Neural cell (in vitro differentiated cells): Measurements from ENCODE around the gene ACAA1. TPM values are rescaled to one million over a fixed set of nuclear protein-coding genes. Genes with fewer than 3 reads are reported as not detected.

Experiments used
- H2AFZ ChIP-seq: fragments of 200-600, 300-800 bp; sonication (generic), shearing (Covaris generic); 2 replicates; pipeline ENCODE4 v1.6.0; 2014; ENCODE audit warnings: low read depth, mild to moderate bottlenecking, antibody characterized with exemption, low read length, moderate library complexity
- H3F3A ChIP-seq: fragments of 200-600 bp; shearing (Covaris generic); 2 replicates; pipeline ENCODE4 v1.6.1; 2016; ENCODE audit warnings: mild to moderate bottlenecking, moderate library complexity, mixed read lengths, antibody characterized with exemption, low read length; ENCODE audit not compliant: insufficient read depth, poor library complexity, severe bottlenecking
- H3K27ac ChIP-seq: fragments of 200-600, 300-800 bp; sonication (generic), shearing (Covaris generic); 2 replicates; pipeline ENCODE4 v1.5.1; 2014; ENCODE audit warnings: mild to moderate bottlenecking, low read length, moderate library complexity
- H3K27me3 ChIP-seq: fragments of 300-800, 200-600 bp; sonication (generic), shearing (Covaris generic); 2 replicates; pipeline ENCODE4 v1.6.0; 2014; ENCODE audit warnings: mild to moderate bottlenecking, low read depth, low read length, moderate library complexity; ENCODE audit not compliant: insufficient read depth
- H3K36me3 ChIP-seq: fragments of 300-800, 200-600 bp; sonication (generic), shearing (Covaris generic); 2 replicates; pipeline ENCODE4 v1.5.1; 2014; ENCODE audit warnings: mild to moderate bottlenecking, antibody characterized with exemption, low read length, moderate library complexity; ENCODE audit not compliant: insufficient read depth
- H3K4me2 ChIP-seq: fragments of 300-800, 200-600 bp; sonication (generic), shearing (Covaris generic); 2 replicates; pipeline ENCODE4 v1.6.0; 2014; ENCODE audit warnings: mild to moderate bottlenecking, low read length
- H3K4me3 ChIP-seq: fragments of 300-800, 200-600 bp; sonication (generic), shearing (Covaris generic); 2 replicates; pipeline ENCODE4 v1.5.1; 2014; ENCODE audit warnings: mild to moderate bottlenecking, low read length, moderate library complexity
- H3K79me2 ChIP-seq: fragments of 200-600 bp; shearing (Covaris generic); replicated peaks from 2 replicates; pipeline ENCODE4 v1.6.0; 2014; ENCODE audit warnings: mild to moderate bottlenecking, low read length, moderate library complexity; ENCODE audit not compliant: insufficient read depth
- H3K9ac ChIP-seq: fragments of 300-800, 200-600 bp; sonication (generic), shearing (Covaris generic); 2 replicates; pipeline ENCODE4 v1.6.1; 2016; ENCODE audit warnings: mild to moderate bottlenecking, low read length, mixed read lengths
- H3K9me2 ChIP-seq: fragments of 200-600 bp; shearing (Covaris generic); 2 replicates; pipeline ENCODE4 v1.6.1; 2016; ENCODE audit warnings: mild to moderate bottlenecking, low read length, mixed read lengths; ENCODE audit not compliant: insufficient read depth
- H3K9me3 ChIP-seq: fragments of 200-600, 300-800 bp; sonication (generic), shearing (Covaris generic); 2 replicates; pipeline ENCODE4 v1.6.1; 2016; ENCODE audit warnings: mild to moderate bottlenecking, mixed run types, low read length, moderate library complexity, mixed read lengths
- H4K20me1 ChIP-seq: fragments of 200-600 bp; shearing (Covaris generic); 2 replicates; pipeline ENCODE4 v1.6.1; 2016; ENCODE audit warnings: mild to moderate bottlenecking, mixed run types; ENCODE audit not compliant: insufficient read depth
- EP300 ChIP-seq: fragments of 450-650 bp; conservative IDR thresholded peaks from 2 replicates; pipeline ENCODE4 v1.6.1; 2014; ENCODE audit warnings: antibody characterized with exemption, mild to moderate bottlenecking, moderate library complexity; ENCODE audit not compliant: poor library complexity, severe bottlenecking
- EZH2 ChIP-seq: fragments of 200-600, 300-800 bp; shearing (Covaris generic), sonication (generic); IDR thresholded peaks from 2 replicates; pipeline ENCODE4 v1.6.1; 2014; ENCODE audit warnings: antibody characterized with exemption, low read length, borderline replicate concordance, mild to moderate bottlenecking; ENCODE audit not compliant: insufficient read depth, poor library complexity, severe bottlenecking
- MXI1 ChIP-seq: fragments of 450-650 bp; conservative IDR thresholded peaks from 2 replicates; pipeline ENCODE4 v1.6.1; 2014; ENCODE audit warnings: antibody characterized with exemption, mild to moderate bottlenecking; ENCODE audit not compliant: poor library complexity, severe bottlenecking
- POLR2AphosphoS5 ChIP-seq: IDR thresholded peaks from 2 replicates; pipeline ENCODE4 v1.6.1; 2012
- RAD21 ChIP-seq: fragments of 450-650 bp; conservative IDR thresholded peaks from 2 replicates; pipeline ENCODE4 v1.6.1; 2014; ENCODE audit warnings: antibody characterized with exemption, mild to moderate bottlenecking, moderate library complexity
- SMC3 ChIP-seq: fragments of 450-650 bp; conservative IDR thresholded peaks from 2 replicates; pipeline ENCODE4 v1.6.1; 2014; ENCODE audit warnings: antibody characterized with exemption, mild to moderate bottlenecking, moderate library complexity; ENCODE audit not compliant: poor library complexity
- TAF1 ChIP-seq: IDR thresholded peaks from 2 replicates; pipeline ENCODE4 v1.6.1; 2012; ENCODE audit warnings: low read depth
- polyA plus RNA-seq: library from polyadenylated mRNA; depleted of rRNA; stranded (reverse); fragments of >200 nt; gene quantifications from 2 replicates; pipeline ENCODE4 v1.2.3, GENCODE V29; 2014
- TF ChIP-seq, protein P1 (sequence below): fragments of 450-650 bp; IDR thresholded peaks from 2 replicates; pipeline ENCODE4 v1.5.1; 2014; ENCODE audit warnings: antibody characterized with exemption, mild to moderate bottlenecking, moderate library complexity; ENCODE audit not compliant: poor library complexity, severe bottlenecking
- TF ChIP-seq, protein P2 (sequence below): IDR thresholded peaks from 2 replicates; pipeline ENCODE4 v1.6.1; 2012; ENCODE audit warnings: borderline replicate concordance

ACAA1 gene
- polyA plus RNA-seq, 1 donor from 2014 or later: 59.1 TPM

DNA sequence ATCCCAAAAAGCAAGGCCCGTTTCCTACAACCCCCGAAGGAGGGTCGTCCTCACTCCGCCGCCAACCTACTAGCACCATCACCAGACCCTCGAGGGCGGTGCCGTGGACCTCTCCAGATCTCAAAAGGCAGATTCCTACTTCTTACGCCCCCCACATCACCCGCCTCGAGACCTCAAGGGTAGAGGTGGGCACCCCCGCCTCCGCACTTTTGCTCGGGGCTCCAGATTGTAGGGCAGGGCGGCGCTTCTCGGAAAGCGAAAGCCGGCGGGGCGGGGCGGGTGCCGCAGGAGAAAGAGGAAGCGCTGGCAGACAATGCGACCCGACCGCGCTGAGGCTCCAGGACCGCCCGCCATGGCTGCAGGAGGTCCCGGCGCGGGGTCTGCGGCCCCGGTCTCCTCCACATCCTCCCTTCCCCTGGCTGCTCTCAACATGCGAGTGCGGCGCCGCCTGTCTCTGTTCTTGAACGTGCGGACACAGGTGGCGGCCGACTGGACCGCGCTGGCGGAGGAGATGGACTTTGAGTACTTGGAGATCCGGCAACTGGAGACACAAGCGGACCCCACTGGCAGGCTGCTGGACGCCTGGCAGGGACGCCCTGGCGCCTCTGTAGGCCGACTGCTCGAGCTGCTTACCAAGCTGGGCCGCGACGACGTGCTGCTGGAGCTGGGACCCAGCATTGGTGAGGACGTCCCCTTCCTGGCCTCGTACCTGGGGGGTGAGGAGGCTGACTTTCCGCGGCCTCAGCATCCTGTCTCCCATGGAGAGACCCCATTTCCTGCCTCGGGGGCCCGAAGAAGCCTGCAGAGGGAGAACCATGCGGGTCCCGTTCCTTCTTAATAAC, 1.6 kb upstream of the ACAA1 start, which contains the start of gene MYD88:
Gene MYD88, plus strand, starts transcription at position 313 of the 842 bp plus-strand sequence. Its CDS starts 40 bp downstream, at position 353.
- H3K36me3 ChIP-seq: no peaks in the 10 kb centered on the region
- peaks cover 7% of the 10 kb centered on the region for H3K79me2 ChIP-seq
- peak within 1 kb of the TSS; percentile 96 for H3K4me2 ChIP-seq
- H2AFZ ChIP-seq: peak within 1 kb of the TSS; percentile 95
- no peaks in the 10 kb centered on the region for H4K20me1 ChIP-seq
- H3K9me3 ChIP-seq: no peaks in the 10 kb centered on the region
- peak within 1 kb of the TSS; percentile 47 for H3K27ac ChIP-seq
- no peaks in the 10 kb centered on the region for H3F3A ChIP-seq
- H3K4me3 ChIP-seq: peak within 1 kb of the TSS; percentile 93
- TF ChIP-seq, protein P1, sequence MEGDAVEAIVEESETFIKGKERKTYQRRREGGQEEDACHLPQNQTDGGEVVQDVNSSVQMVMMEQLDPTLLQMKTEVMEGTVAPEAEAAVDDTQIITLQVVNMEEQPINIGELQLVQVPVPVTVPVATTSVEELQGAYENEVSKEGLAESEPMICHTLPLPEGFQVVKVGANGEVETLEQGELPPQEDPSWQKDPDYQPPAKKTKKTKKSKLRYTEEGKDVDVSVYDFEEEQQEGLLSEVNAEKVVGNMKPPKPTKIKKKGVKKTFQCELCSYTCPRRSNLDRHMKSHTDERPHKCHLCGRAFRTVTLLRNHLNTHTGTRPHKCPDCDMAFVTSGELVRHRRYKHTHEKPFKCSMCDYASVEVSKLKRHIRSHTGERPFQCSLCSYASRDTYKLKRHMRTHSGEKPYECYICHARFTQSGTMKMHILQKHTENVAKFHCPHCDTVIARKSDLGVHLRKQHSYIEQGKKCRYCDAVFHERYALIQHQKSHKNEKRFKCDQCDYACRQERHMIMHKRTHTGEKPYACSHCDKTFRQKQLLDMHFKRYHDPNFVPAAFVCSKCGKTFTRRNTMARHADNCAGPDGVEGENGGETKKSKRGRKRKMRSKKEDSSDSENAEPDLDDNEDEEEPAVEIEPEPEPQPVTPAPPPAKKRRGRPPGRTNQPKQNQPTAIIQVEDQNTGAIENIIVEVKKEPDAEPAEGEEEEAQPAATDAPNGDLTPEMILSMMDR: no peak
- TF ChIP-seq, protein P2, sequence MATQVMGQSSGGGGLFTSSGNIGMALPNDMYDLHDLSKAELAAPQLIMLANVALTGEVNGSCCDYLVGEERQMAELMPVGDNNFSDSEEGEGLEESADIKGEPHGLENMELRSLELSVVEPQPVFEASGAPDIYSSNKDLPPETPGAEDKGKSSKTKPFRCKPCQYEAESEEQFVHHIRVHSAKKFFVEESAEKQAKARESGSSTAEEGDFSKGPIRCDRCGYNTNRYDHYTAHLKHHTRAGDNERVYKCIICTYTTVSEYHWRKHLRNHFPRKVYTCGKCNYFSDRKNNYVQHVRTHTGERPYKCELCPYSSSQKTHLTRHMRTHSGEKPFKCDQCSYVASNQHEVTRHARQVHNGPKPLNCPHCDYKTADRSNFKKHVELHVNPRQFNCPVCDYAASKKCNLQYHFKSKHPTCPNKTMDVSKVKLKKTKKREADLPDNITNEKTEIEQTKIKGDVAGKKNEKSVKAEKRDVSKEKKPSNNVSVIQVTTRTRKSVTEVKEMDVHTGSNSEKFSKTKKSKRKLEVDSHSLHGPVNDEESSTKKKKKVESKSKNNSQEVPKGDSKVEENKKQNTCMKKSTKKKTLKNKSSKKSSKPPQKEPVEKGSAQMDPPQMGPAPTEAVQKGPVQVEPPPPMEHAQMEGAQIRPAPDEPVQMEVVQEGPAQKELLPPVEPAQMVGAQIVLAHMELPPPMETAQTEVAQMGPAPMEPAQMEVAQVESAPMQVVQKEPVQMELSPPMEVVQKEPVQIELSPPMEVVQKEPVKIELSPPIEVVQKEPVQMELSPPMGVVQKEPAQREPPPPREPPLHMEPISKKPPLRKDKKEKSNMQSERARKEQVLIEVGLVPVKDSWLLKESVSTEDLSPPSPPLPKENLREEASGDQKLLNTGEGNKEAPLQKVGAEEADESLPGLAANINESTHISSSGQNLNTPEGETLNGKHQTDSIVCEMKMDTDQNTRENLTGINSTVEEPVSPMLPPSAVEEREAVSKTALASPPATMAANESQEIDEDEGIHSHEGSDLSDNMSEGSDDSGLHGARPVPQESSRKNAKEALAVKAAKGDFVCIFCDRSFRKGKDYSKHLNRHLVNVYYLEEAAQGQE: no peak
- TF ChIP-seq RAD21 (no peak), MXI1 (no peak), EZH2 (no peak), POLR2AphosphoS5 (no peak), EP300 (no peak)
- peaks cover 20% of the 10 kb centered on the region for H3K27me3 ChIP-seq
- H3K9ac ChIP-seq: peak within 1 kb of the TSS; percentile 80
- H3K9me2 ChIP-seq: no peaks in the 10 kb centered on the region

DNA sequence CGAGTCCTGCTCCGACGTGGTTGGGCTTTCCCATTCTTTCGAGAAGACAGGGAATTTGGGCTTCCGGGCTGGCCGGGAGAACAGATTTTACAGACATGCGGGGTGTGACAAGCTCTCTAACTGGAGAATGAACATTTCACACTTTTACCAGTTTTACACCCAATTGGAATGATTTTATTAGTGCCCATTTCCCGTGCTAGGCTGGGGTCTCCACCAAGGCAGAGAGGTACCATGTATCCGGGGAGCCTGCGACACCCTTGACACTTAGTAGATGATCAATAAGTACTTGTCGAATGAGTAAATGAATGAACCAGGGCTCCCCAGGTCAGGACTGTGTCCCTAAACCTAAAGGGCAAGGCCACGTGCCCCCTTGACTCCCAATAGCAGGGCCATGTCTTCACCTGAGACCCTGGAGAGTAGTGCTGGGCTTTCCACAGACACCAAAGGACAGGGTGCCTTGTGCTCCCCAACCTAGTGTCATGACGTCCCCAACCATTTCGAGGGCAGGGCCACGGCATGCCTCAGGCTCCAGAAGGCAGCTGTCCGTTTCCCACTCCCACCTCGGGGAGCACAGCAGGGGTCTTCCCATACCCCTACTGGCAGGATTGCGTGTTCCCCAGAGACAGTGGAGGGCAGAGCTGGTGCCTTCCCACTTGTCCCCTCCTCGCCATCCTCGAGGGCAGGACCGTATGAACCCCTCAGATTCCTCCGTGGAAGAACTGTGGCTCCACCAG, 855 bp upstream of the ACAA1 start:
- H3K79me2 ChIP-seq: peaks cover 7% of the 10 kb centered on the region
- no peaks in the 10 kb centered on the region for H3K9me2 ChIP-seq
- peaks cover 20% of the 10 kb centered on the region for H3K27me3 ChIP-seq
- H3F3A ChIP-seq: no peaks in the 10 kb centered on the region
- no peaks in the 10 kb centered on the region for H3K9me3 ChIP-seq
- H3K9ac ChIP-seq: peak overlapping the region; percentile 80
- H3K27ac ChIP-seq: peak overlapping the region; percentile 47
- H2AFZ ChIP-seq: peak overlapping the region; percentile 95
- peak overlapping the region; percentile 96 for H3K4me2 ChIP-seq
- TF ChIP-seq, protein P2: no peak
- TF ChIP-seq SMC3 (no peak), TAF1 (peak; percentile 1)
- no peaks in the 10 kb centered on the region for H3K36me3 ChIP-seq
- H4K20me1 ChIP-seq: no peaks in the 10 kb centered on the region
- peak overlapping the region; percentile 93 for H3K4me3 ChIP-seq
